H1 (cell line): ENCODE results near the gene ASCL1. TPM values are rescaled to one million over a fixed set of nuclear protein-coding genes. Genes with fewer than 3 reads are reported as not detected.

Experiments used
- BRCA1 ChIP-seq: IDR thresholded peaks from 2 replicates; pipeline ENCODE4 v1.6.1; 2012; ENCODE audit warnings: low read depth, low read length, improper control_type of control experiment
- HDAC2 ChIP-seq, 2 experiments: fragments of 300-600 bp in 1 of 2; sonication (generic) in 1 of 2; IDR thresholded peaks; 2 replicates each; pipeline ENCODE4 v1.6.1; 2011 to 2012; ENCODE audit warnings: low read depth in 2 of 2, low read length in 2 of 2, mild to moderate bottlenecking in 2 of 2, moderate library complexity in 2 of 2, borderline replicate concordance in 1 of 2, inconsistent platforms in 1 of 2
- JUND ChIP-seq: IDR thresholded peaks from 2 replicates; pipeline ENCODE4 v1.6.1; 2011; ENCODE audit warnings: mild to moderate bottlenecking, improper control_type of control experiment, low read length
- TEAD4 ChIP-seq: IDR thresholded peaks from 2 replicates; pipeline ENCODE4 v1.6.1; 2012; ENCODE audit warnings: low read depth, low read length, inconsistent platforms, mixed read lengths
- polyA plus RNA-seq, 7 experiments: library from polyadenylated mRNA; depleted of rRNA in 3 of 7; stranded (reverse) in 5 of 7; unstranded in 2 of 7; fragments of >200 nt in 5 of 7; fragments of 200-250 nt in 2 of 7; gene quantifications; 1 replicate in 5 of 7; 2 replicates in 1 of 7; 4 replicates in 1 of 7; pipeline versions ENCODE4 v1.2.1 to v1.2.3, GENCODE V29; 2011 to 2013; ENCODE audit warnings: missing spikeins in 2 of 7, mixed read lengths in 2 of 7
- total RNA-seq: library from RNA; stranded (reverse); fragmentation: NEBNext Ultra II Directional; extraction: Animal tissue kit (Norgen Biotek cat#: 25700); gene quantifications from 2 replicates; pipeline ENCODE4 v1.2.1, GENCODE V29; 2021

ASCL1 gene
- total and polyA plus RNA-seq, 2 of the 8 experiments (the other 6 are each of a cell fraction or from before 2014, with no cell fraction given), result 0.12 TPM; not detected in 1

- TF ChIP-seq TEAD4 (no peak), HDAC2 (IDR thresholded peaks at IDR 0.05; ENCODE audit: borderline replicate concordance in 1 of 2, low read depth in 2 of 2, low read length in 2 of 2) (no peak), BRCA1 (no peak), JUND (no peak)
Measured at GRCh38 chr12:102955926-102956737, 1.3 kb upstream of the ASCL1 start (continued).
